GM12878 (cell line): Measurements from ENCODE around the gene ARL13A.

Source experiments
- CREB1 ChIP-seq: IDR thresholded peaks from 2 replicates; pipeline ENCODE4 v1.6.1; 2012; ENCODE audit warnings: low read depth, mild to moderate bottlenecking, inconsistent platforms
- CTCF ChIP-seq, 3 experiments: IDR thresholded peaks in 2 of 3; conservative IDR thresholded peaks in 1 of 3; 2 replicates each; pipeline ENCODE4 v1.5.1; 2011; ENCODE audit warnings: low read depth in 3 of 3, low read length in 3 of 3, mild to moderate bottlenecking in 3 of 3, control low read depth in 2 of 3, moderate library complexity in 2 of 3, inconsistent platforms in 1 of 3, mixed read lengths in 1 of 3; ENCODE audit not compliant: control insufficient read depth in 2 of 3, insufficient read depth in 1 of 3; ENCODE audit errors: extremely low read depth in 1 of 3
- EP300 ChIP-seq, 2 experiments: fragments of 150-350 bp in 1 of 2; IDR thresholded peaks; 2 replicates each; pipeline ENCODE4 v1.6.1; 2011 to 2012; ENCODE audit warnings: low read depth in 2 of 2, low read length in 2 of 2, borderline replicate concordance in 1 of 2, improper control_type of control experiment in 1 of 2, inconsistent platforms in 1 of 2; ENCODE audit not compliant: control insufficient read depth in 1 of 2
- EZH2 ChIP-seq: IDR thresholded peaks from 2 replicates; pipeline ENCODE4 v1.6.1; 2012; ENCODE audit warnings: low read depth, mild to moderate bottlenecking, control low read depth, inconsistent platforms, low read length, borderline replicate concordance; ENCODE audit not compliant: control insufficient read depth
- HDAC2 ChIP-seq: fragments of 200-600 bp; sonication (generic); IDR thresholded peaks from 2 replicates; pipeline ENCODE4 v1.6.1; 2017
- NFYB ChIP-seq: IDR thresholded peaks from 2 replicates; pipeline ENCODE4 v1.6.1; 2011; ENCODE audit warnings: low read depth, mild to moderate bottlenecking, low read length, improper control_type of control experiment, moderate library complexity; ENCODE audit not compliant: insufficient read depth
- POLR2A ChIP-seq: IDR thresholded peaks from 2 replicates; pipeline ENCODE4 v1.6.1; 2011; ENCODE audit warnings: low read depth, mild to moderate bottlenecking, low read length
- SIX5 ChIP-seq: IDR thresholded peaks from 2 replicates; pipeline ENCODE4 v1.6.1; 2011; ENCODE audit warnings: mild to moderate bottlenecking, low read depth, low read length, moderate library complexity; ENCODE audit not compliant: severe bottlenecking
- TF ChIP-seq, protein P1 (sequence below): fragments of 450-650 bp; IDR thresholded peaks from 2 replicates; pipeline ENCODE4 v1.6.1; 2014; ENCODE audit warnings: mild to moderate bottlenecking
- TF ChIP-seq, protein P2 (sequence below): fragments of 450-650 bp; IDR thresholded peaks from 2 replicates; pipeline ENCODE4 v1.6.1; 2017; ENCODE audit warnings: mild to moderate bottlenecking, moderate library complexity

DNA sequence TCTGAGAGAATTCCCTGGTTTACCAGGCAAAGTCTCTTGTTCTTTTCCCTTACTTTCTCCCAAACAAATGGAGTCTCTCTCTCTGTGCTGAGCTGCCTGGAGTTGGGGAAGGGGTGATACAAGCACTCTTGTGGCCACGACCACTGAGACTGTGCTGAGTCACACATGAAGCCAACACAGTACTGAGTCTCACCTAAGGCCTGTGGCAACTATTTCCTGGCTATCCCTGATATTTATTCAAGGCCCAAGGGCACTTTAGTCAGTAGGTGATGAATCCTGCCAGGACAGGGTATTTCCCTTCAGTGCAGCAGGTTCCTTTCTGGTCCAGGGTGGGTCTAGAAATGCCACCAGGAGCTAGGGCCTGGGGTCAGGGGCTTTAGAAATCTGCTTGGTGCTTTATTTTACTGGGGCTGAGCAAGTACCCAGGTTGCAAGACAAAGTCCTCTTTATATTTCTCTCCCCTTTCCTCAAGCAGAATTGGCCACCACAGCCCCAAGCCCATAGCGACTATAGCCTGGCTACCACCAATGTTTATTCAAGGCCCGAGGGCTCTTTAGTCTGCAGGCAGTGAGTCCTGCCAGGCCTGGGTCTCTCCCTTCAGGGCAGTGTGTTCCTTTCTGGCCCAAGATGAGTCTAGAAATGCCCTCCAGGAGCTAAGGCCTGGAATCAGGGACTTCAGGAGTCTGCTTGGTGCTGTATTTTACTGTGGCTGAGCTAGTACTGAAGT, 10.5 kb downstream of the ARL13A start:
- TF ChIP-seq CTCF (IDR thresholded peaks at IDR 0.05 in 2 of 3, conservative IDR thresholded peaks at IDR 0.05 in 1 of 3; ENCODE audit: control insufficient read depth in 2 of 3, extremely low read depth in 1 of 3, insufficient read depth in 1 of 3, low read depth in 3 of 3, low read length in 3 of 3) (no peak), SIX5 (no peak), NFYB (no peak), HDAC2 (no peak), EP300 (IDR thresholded peaks at IDR 0.05; ENCODE audit: borderline replicate concordance in 1 of 2, control insufficient read depth in 1 of 2, low read depth in 2 of 2, low read length in 2 of 2) (no peak), CREB1 (no peak), EZH2 (no peak), POLR2A (no peak)
- TF ChIP-seq, protein P1, sequence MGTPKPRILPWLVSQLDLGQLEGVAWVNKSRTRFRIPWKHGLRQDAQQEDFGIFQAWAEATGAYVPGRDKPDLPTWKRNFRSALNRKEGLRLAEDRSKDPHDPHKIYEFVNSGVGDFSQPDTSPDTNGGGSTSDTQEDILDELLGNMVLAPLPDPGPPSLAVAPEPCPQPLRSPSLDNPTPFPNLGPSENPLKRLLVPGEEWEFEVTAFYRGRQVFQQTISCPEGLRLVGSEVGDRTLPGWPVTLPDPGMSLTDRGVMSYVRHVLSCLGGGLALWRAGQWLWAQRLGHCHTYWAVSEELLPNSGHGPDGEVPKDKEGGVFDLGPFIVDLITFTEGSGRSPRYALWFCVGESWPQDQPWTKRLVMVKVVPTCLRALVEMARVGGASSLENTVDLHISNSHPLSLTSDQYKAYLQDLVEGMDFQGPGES, result no peak
- TF ChIP-seq, protein P2, sequence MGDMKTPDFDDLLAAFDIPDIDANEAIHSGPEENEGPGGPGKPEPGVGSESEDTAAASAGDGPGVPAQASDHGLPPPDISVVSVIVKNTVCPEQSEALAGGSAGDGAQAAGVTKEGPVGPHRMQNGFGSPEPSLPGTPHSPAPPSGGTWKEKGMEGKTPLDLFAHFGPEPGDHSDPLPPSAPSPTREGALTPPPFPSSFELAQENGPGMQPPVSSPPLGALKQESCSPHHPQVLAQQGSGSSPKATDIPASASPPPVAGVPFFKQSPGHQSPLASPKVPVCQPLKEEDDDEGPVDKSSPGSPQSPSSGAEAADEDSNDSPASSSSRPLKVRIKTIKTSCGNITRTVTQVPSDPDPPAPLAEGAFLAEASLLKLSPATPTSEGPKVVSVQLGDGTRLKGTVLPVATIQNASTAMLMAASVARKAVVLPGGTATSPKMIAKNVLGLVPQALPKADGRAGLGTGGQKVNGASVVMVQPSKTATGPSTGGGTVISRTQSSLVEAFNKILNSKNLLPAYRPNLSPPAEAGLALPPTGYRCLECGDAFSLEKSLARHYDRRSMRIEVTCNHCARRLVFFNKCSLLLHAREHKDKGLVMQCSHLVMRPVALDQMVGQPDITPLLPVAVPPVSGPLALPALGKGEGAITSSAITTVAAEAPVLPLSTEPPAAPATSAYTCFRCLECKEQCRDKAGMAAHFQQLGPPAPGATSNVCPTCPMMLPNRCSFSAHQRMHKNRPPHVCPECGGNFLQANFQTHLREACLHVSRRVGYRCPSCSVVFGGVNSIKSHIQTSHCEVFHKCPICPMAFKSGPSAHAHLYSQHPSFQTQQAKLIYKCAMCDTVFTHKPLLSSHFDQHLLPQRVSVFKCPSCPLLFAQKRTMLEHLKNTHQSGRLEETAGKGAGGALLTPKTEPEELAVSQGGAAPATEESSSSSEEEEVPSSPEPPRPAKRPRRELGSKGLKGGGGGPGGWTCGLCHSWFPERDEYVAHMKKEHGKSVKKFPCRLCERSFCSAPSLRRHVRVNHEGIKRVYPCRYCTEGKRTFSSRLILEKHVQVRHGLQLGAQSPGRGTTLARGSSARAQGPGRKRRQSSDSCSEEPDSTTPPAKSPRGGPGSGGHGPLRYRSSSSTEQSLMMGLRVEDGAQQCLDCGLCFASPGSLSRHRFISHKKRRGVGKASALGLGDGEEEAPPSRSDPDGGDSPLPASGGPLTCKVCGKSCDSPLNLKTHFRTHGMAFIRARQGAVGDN, result no peak
